Measurements from ENCODE around the gene KIF3B.

GRCh38 chr20:32227744-32228688 is 49.4 kb upstream of the KIF3B start:
- TF ChIP-seq CTCF (IDR thresholded peaks at IDR 0.05 in 4 of 5, conservative IDR thresholded peaks at IDR 0.05 in 1 of 5) (no peak), POLR2A (IDR thresholded peaks at IDR 0.05) (no peak)
